LNCaP clone FGC (cell line): Measurements from ENCODE around the gene CYP4A11.
"Not testable (repeated sequence)": the region's sequence is repeated elsewhere in the genome, so short reads cannot be mapped to it uniquely, and the experiment has no call there.

Source experiments
- DNase-seq: peaks from one replicate; pipeline ENCODE4 v3.0.0-alpha.2; 2011; ENCODE audit warnings: low read depth
- H3K4me3 ChIP-seq: 2 replicates; pipeline ENCODE4 v1.5.1; 2011; ENCODE audit warnings: mild to moderate bottlenecking, low read depth, low read length, control low read depth
- TF ChIP-seq, protein P1 (sequence below): IDR thresholded peaks from 2 replicates; pipeline ENCODE4 v1.5.1; 2012; ENCODE audit warnings: mild to moderate bottlenecking; ENCODE audit not compliant: control insufficient read depth, insufficient read depth; ENCODE audit errors: extremely low read depth

The CYP4A11 gene

DNA sequence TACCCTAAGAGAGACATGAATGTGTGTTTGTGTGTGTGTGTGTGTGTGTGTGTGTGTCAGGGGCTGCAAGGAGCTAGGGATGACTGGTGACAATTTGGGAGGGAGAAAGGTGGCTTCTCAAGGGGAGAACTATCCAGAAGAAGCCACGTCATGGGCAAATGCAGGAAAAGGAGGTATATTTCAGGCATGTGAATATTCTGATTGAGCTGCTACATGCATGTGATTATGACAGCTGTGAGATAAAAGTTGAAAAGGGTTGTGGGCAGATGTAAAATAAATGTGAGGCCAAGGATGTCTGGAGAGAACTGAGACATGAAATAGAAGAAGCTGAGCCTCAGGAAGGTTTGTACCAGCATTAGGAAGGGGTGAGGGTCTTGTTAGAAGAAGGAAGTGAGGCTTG, 4.5 kb downstream of the CYP4A11 start:
- TF ChIP-seq, protein P1, sequence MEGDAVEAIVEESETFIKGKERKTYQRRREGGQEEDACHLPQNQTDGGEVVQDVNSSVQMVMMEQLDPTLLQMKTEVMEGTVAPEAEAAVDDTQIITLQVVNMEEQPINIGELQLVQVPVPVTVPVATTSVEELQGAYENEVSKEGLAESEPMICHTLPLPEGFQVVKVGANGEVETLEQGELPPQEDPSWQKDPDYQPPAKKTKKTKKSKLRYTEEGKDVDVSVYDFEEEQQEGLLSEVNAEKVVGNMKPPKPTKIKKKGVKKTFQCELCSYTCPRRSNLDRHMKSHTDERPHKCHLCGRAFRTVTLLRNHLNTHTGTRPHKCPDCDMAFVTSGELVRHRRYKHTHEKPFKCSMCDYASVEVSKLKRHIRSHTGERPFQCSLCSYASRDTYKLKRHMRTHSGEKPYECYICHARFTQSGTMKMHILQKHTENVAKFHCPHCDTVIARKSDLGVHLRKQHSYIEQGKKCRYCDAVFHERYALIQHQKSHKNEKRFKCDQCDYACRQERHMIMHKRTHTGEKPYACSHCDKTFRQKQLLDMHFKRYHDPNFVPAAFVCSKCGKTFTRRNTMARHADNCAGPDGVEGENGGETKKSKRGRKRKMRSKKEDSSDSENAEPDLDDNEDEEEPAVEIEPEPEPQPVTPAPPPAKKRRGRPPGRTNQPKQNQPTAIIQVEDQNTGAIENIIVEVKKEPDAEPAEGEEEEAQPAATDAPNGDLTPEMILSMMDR = no peak
- DNase-seq = no peak
- no peak overlapping the region for H3K4me3 ChIP-seq

DNA sequence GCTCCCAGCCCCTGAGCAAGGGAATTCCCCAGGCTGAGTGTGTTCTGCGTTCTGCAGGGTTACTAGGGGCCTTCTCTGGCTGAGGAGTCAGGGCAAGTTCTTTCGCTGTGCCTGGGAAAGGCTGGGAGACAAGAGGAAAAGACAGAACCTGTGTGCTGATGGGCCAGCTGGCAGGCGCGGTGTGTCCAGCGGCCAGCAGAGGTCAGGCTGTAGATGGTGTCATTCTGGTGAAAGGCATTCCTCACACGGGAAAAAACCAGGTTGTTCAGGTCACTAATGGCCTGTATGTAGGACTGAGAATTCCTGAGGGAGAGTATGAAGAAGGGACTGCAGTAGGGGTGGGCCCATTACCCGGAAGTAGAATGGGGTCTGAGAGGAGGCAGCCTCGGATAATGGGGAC, 6.4 kb downstream of the CYP4A11 start:
- peak; percentile 4 for DNase-seq
- TF ChIP-seq, protein P1 = peak; percentile 82
- H3K4me3 ChIP-seq = not testable (repeated sequence)

DNA sequence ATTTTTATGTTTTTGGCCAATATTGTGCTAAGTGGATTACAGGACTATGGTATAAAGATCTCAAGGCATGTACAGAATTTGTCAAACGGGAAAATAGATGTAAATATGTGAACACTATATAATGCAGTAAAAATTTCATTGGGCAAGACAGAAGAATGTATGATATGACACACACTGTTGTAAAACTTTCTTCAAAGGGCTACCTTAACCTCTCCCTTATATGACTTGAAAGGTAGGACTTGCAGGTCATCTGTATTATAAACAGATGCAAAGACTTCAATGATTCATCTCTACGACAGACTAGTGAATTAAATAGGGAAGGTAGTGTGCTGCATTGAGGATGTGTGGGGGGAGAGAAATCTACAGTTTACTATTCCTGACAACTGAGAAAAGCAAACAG, 9.3 kb downstream of the CYP4A11 start:
- DNase-seq, H3K4me3 ChIP-seq: not testable (repeated sequence)

DNA sequence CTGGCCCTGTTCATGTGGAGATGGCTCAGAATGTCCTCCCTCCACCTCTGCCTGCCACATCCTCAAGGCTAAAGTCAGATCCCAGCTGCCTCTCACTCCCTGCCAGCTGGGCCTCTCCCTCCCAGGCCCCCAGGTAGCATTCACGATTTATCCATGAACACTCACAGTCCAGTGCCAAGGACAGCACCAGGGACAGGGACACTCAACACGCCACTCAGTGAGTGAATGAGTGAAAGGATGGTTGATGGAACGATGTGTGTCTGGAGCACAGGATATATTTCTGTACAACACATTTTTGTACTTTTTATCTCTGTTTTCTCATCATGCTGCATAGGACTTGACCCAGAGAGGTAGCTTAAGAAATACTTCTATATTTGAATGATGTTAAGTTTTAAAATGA, 10.1 kb downstream of the CYP4A11 start:
- TF ChIP-seq, protein P1 = no peak
- DNase-seq = no peak
- H3K4me3 ChIP-seq = no peak overlapping the region

DNA sequence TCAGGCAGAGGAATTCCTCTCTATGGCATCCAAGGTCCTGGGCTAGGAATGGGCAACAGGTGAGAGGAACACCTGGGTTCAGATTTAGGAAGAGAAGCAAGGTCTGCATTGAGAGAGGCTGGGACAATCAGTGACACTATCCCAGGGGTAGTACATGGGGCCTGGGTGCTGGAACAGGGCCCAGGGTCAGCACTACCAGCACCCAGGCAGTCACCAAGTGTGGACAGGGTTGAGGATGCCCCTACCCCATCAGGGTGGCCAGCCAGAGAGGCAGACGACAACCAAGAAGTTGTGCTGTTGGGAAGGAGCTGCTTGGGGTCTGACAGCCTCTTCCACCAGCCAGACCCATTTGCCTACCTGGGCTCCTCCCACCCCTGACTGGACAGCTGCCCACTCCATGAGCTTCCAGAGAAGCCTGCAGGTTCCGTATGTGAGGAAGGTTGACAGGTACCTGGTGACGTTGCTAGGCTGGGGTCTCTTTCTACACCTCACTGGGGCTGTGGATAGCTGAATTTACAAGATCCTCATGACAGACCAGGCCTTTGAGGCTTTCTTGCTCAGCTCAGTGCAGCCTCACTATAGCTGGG, 13.9 kb downstream of the CYP4A11 start:
- DNase-seq = no peak
- H3K4me3 ChIP-seq = no peak overlapping the region
- TF ChIP-seq, protein P1 = no peak

DNA sequence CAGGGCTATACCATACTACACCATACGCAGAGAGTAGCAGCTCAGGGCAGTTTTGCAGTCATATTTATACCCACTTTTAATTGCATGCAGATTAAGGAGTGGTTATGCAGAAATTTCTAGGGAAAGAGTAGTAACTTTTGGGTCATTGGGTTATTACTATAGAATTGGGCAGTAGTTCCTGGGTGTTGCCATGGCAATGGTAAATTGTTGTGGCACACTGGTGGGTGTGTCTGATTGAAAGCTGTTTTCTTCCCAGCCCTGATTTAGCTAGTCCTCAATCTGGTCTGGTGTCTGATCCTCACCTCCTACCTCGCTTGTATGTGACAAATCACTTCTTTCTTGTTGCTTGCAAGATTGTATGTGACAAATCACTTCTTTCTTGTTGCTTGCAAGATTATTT, 30.5 kb downstream of the CYP4A11 start:
- TF ChIP-seq, protein P1 = no peak
- H3K4me3 ChIP-seq = no peak overlapping the region
- no peak for DNase-seq

DNA sequence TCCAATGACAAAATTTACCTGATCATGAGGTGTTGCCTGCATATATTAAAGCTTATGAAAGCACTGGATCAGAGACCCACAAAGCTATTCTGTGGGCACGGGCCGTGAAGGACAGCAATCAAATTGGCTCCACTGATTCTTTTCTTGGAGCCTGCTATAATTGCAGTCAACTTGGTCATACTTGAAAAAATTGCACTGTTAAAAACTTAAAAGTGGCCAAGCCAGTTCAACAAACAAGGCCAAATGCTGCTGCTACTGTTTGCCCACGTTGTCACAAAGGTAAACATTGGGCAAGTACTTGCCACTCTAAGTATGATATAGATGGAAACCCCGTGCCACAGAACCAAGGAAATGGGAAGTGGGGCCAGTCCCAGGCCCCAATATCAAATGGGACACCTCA, 37.8 kb downstream of the CYP4A11 start:
- TF ChIP-seq, protein P1 = no peak
- H3K4me3 ChIP-seq = no peak overlapping the region; the same call in 1 of the 2 replicates
- peak; percentile 90 for DNase-seq
